ENCODE measurements around the gene COMT. TPM values are rescaled to one million over a fixed set of nuclear protein-coding genes. Genes with fewer than 3 reads are reported as not detected.

Gene COMT
- total RNA-seq, 1 donor from 2014 or later, result 175 TPM

GRCh38 chr22:20004464-20004863, 62.9 kb downstream of the COMT start:
- DNase-seq, result no peak
- no peak overlapping the region for H3K4me3 ChIP-seq
- no peak for ATAC-seq
- no peaks in the 10 kb centered on the region for H3K9me3 ChIP-seq
- H3K27ac ChIP-seq, result no peak overlapping the region
- no peaks in the 10 kb centered on the region for H3K36me3 ChIP-seq
- intact Hi-C loops (cut with DNase I), result no loop called here
- H3K27me3 ChIP-seq, result no peaks in the 10 kb centered on the region
- no peak for TF ChIP-seq CTCF (IDR thresholded peaks at IDR 0.05)
- peaks cover 19% of the 10 kb centered on the region for H3K4me1 ChIP-seq

DNA sequence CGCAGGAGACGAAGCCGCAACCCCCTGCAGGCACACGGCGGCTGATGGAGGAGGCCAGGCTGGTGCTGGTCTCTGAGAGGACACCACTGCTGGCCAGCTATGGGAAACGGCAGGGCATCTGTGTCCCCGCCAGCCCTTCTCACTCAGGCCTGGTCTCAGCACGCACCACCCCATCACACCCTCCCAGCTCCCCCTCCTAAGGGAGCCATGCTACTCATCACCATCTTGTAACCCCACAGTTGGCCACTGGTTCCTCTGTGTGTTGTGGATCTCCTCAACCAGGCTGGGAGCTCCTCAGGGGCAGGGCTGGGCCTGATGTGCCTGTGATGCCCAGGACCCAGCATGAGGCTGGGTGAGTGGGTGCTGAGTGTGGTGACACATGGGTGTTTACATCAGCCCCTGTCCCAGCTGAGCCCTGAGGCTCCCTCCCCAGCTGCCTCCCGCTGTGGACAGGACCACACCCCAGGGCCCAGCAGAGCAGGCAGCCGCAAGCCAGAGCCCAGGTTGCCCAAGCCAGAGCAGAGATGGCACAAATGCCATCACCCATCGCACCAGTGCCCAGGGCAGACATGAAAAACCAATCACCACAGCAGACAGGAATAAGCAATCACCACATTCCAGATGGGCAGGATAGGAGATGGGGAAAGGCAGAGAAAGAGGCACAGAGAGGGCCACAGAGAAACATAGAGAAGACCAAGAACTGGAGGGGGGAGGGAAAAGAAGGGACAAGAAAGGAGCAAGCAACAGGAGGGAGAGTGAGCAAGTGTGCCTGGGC, 66.8 kb downstream of the COMT start:
- no peaks in the 10 kb centered on the region for H3K4me1 ChIP-seq
- no peak overlapping the region for H3K4me3 ChIP-seq
- H3K27ac ChIP-seq, result no peak overlapping the region
- no peaks in the 10 kb centered on the region for H3K9me3 ChIP-seq
- TF ChIP-seq CTCF (IDR thresholded peaks at IDR 0.05), result no peak
- no peaks in the 10 kb centered on the region for H3K27me3 ChIP-seq
- ATAC-seq (no peak), DNase-seq (no peak)
- intact Hi-C loops (cut with DNase I), result no loop called here
- H3K36me3 ChIP-seq, result no peaks in the 10 kb centered on the region

DNA sequence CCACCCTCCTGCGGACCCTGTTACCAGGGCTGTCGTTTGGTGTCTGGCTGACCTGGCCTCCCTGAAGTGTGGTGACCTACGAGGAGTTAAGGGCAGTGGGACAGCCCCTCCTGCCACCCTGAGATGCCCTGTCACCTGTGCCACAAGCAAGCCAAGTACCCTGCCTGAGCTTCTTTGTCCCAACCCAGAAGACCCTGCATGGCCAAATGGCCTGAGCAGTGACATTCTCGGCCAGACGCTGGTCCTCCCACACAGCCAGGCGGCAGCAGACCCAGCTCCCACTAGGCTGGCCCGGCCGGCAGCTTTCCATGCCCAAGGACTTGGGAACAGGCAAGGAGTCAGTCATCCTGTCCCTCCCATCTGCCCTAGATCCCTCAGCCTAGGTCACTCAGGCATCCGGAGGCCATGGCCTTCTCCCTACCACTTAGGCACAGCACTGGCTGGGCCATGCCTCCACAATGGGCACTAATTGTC, 67.5 kb downstream of the COMT start:
- DNase-seq (no peak), ATAC-seq (no peak)
- intact Hi-C loops (cut with DNase I), result no loop called here
- Histone ChIP-seq H3K27me3 (no peaks in the 10 kb centered on the region), H3K4me3 (no peak overlapping the region), H3K4me1 (no peaks in the 10 kb centered on the region), H3K27ac (no peak overlapping the region), H3K36me3 (no peaks in the 10 kb centered on the region), H3K9me3 (no peaks in the 10 kb centered on the region)
- TF ChIP-seq CTCF (IDR thresholded peaks at IDR 0.05), result no peak

DNA sequence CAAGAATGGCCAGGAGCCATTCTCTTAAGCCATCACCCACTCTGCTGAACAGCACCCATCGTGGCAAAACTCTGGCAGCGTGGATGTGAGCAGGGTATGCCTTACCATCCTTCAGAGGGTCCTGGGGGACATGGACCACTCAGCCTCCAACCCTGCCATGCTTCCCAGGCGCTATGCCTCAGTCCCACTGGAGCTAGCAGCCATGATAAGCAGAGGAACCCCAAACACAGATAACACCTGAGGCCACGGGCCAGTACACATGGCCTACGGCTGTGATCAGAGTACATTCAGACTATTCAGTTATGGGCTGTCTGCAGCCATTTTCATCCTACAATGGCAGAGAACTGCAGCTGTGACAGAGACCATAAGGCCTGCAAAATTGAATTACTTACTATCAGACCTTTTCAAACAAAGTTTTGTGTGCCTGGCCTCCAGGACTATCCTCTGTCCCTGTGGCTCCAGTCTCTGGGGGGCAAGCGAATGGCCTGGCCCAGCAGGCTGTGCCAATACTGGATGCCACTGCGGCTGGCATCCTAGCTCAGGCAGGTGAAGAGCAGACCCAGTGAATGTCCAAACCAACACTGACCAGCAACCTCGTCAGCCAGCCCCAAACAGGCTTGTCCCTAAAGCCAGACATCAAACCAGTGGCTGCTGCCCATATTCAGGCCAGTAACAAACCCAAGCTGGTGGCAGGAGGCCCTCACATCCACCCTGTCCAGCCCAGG, 68.2 kb downstream of the COMT start:
- intact Hi-C loops (cut with DNase I), result loop anchor here (2.0 kb wide), 1 partner anchor 39 kb away; no protein-coding TSS in a partner anchor
- Histone ChIP-seq H3K27me3 (no peaks in the 10 kb centered on the region), H3K27ac (no peak overlapping the region), H3K4me3 (no peak overlapping the region), H3K4me1 (no peaks in the 10 kb centered on the region), H3K36me3 (no peaks in the 10 kb centered on the region), H3K9me3 (no peaks in the 10 kb centered on the region)
- TF ChIP-seq CTCF (IDR thresholded peaks at IDR 0.05), result no peak
- no peak for ATAC-seq
- no peak for DNase-seq

GRCh38 chr22:20010307-20011122, 68.9 kb downstream of the COMT start:
- ATAC-seq (no peak), DNase-seq (no peak)
- Histone ChIP-seq H3K27ac (no peak overlapping the region), H3K4me3 (no peak overlapping the region), H3K4me1 (peaks cover 5% of the 10 kb centered on the region), H3K27me3 (no peaks in the 10 kb centered on the region), H3K9me3 (no peaks in the 10 kb centered on the region), H3K36me3 (no peaks in the 10 kb centered on the region)
- TF ChIP-seq CTCF (IDR thresholded peaks at IDR 0.05), result no peak
- intact Hi-C loops (cut with DNase I), result loop anchor here (2.0 kb wide), 1 partner anchor 40 kb away; no protein-coding TSS in a partner anchor
